GM19397 (cell line): ENCODE data around the gene UNC13B.

Experiments
- ATAC-seq: cut with Tn5 transposase; IDR thresholded peaks from one replicate; pipeline ENCODE4 v1.9.1; 2021; ENCODE audit warnings: mild to moderate bottlenecking, moderate library complexity; ENCODE audit not compliant: unreplicated experiment

Gene UNC13B

GRCh38 chr9:35415402-35416097 is 253.7 kb downstream of the UNC13B start:
- ATAC-seq = no peak

DNA sequence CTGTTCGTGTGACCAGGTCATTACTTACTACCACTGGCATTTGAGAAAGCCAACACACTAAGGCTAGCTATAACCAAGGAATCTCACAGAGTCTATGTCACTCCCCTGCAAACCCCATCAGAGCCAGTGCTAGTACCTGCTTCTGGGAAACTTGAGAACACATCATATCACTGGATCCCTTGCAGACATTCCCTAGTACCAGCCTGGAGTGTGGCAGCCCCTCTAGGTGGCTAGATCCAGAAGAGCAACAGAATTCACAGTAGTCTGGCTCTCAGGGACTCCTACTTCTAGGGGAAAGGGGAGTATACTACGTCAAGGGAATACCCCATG is 254.3 kb downstream of the UNC13B start:
- ATAC-seq = no peak

- ATAC-seq = no peak
Measured at GRCh38 chr9:35422346-35422745, 260.5 kb downstream of the UNC13B start.

GRCh38 chr9:35422753-35423152 is 260.9 kb downstream of the UNC13B start:
- ATAC-seq = no peak

DNA sequence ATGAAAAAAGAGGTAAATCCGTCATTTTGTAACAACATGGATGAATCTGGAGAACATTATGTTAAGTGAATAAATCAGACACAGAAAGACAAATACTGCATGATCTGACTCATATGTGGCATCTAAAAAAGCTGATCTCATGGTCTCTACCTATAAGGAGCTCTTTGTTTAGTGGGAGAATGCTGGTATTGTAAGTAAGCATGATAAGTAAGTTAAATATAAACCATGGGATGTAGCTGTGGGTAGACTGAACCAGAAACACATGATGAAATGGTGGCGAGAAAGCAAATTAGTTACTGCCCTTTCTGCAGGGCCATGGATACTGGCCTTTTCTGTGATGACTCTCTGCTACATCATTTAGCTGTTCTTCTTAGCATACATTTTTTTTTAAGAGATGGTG is 261.7 kb downstream of the UNC13B start:
- no peak for ATAC-seq

GRCh38 chr9:35424356-35425352 is 262.8 kb downstream of the UNC13B start:
- ATAC-seq = no peak

DNA sequence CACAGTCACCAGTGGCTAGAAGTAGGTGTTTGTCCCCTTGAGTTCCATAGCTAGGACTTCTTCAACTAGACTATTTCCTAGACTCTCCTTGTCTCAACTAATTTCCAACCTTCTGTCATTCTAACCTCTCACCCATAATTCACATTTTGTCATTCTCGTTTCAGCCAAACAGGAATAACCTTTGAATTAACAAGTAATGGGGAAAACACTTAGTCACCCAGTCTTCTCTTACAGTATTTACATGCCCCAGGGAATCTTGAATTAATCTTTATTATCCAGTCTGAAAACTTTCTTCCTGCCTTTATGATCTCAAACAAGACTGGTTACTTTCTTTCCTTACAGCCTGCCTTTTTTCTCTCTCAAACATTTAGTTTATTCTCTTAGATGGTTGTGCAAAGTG is 264.8 kb downstream of the UNC13B start:
- no peak for ATAC-seq

DNA sequence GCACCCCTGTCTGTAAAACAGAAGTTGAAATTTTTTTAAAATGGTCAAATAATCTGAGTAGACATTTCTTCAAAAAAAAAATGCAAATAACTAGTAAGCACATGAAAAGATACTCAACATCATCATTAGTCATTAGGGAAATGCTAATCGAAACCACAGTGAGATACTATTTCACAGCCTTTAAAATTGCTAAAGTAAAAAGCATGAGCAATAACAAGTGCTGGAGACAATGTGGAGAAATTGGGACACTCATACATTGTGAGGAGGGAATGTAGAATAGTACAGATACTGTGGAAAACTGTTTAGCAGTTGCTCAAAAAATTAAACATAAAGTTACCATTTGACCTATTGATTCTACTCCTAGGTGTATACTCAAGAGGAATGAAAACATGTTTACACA is 269.7 kb downstream of the UNC13B start:
- ATAC-seq = no peak

DNA sequence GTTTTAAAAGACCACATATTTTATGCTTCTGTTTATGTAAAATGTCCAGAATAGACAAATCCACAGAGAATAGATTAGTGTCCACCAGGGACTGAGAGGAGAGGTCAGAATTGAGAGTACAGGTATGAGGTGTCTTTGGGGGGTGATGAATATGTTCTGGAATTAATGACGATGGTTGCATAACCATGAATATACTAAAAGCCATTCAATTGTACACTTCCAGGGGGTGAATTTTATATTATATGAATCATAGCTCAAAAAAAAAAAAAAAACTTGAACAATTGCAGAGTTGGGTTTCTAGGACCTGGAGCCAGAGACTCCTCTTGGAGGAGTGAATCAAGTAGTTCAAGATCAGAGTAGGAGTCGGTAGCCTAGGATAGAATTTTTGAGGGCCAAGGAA is 270.3 kb downstream of the UNC13B start:
- no peak for ATAC-seq

DNA sequence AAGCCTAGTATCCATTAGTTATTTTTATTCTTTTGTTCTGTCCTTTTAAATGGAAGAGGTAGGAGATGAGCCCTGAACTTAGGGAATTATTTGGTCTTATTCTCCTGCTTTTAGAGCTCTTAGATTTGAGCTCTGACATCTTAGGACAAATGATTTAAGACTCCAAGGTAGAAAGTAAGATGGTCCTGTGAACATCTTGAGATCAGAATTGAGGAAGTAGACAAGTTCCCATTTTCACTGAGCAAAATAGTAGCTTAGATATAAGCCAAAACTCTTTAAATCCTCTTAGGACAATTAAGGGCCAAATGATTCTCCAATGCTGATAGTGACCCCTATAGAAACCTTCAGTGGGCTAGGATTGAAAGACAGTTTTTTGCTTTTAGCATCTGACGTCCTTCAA is 275.1 kb downstream of the UNC13B start:
- ATAC-seq = no peak

- no peak for ATAC-seq
Measured at GRCh38 chr9:35446012-35446411, 284.2 kb downstream of the UNC13B start.

GRCh38 chr9:35448496-35448895 is 286.7 kb downstream of the UNC13B start:
- ATAC-seq = no peak

DNA sequence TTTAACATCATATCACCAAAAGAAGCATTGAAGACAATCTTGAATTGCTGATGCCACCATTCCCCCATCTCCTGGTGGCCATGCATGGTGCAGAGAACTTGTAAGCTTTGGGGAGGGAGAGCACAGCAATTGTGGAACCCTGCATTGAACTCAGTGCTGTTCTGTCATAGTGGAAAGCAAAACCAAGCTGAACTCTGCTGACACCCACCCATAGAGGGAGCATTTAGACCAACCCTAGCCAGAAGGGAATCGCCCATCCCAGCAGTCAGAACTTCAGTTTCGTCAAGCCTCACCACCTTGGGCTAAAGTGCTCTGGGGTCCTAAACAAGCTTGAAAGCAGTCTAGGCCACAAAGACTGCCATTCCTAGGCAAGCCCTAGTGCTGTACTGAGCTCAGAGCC is 290.7 kb downstream of the UNC13B start:
- ATAC-seq = no peak

- no peak for ATAC-seq
Measured at GRCh38 chr9:35453786-35454185, 292.0 kb downstream of the UNC13B start.
